GM12892 (cell line): ENCODE data around the gene ATP2A1.

Source experiments
- POLR2A ChIP-seq: IDR thresholded peaks from 2 replicates; pipeline ENCODE4 v1.6.1; 2011; ENCODE audit warnings: low read depth, low read length, control low read depth
- POLR2AphosphoS5 ChIP-seq: IDR thresholded peaks from 2 replicates; pipeline ENCODE4 v1.6.1; 2011; ENCODE audit warnings: low read depth, low read length, control low read depth
- TAF1 ChIP-seq: IDR thresholded peaks from 2 replicates; pipeline ENCODE4 v1.6.1; 2011; ENCODE audit warnings: low read depth, mild to moderate bottlenecking, control low read depth, low read length, borderline replicate concordance

DNA sequence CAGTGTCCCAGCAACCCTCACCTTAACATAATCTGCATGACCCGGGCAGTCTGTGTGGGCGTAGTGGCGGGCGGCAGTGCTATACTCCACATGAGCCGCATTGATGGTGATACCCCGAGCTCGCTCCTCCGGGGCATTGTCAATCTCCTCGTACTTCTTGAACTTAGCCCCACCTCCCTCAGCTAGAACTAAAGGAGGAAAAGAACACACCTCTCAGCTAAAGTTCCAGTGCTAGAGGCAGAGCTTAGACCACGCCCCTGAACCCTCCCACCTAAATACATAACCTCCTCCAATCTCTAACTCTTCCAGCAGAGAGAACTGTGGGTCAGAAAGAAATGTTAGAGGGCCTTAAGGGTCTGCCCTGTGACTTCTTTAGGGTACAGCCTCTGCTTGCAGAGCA, 33.0 kb upstream of the ATP2A1 start:
- TF ChIP-seq POLR2AphosphoS5 (no peak), POLR2A (no peak), TAF1 (no peak)
